ENCODE results near the gene CARMIL1.

GRCh38 chr6:25342802-25343201, 63.6 kb downstream of the CARMIL1 start:
- TF ChIP-seq CTCF (conservative IDR thresholded peaks at IDR 0.05 in 1 of 2, IDR thresholded peaks at IDR 0.05 in 1 of 2; ENCODE audit: extremely low read depth in 1 of 2, insufficient read depth in 1 of 2, low read depth in 1 of 2, low read length in 2 of 2): no peak
- no peak for TF ChIP-seq EZH2 (IDR thresholded peaks at IDR 0.05; ENCODE audit: borderline replicate concordance, low read length)
